DMS53 (cell line): ENCODE measurements around the gene ADAP1.
"Not testable (repeated sequence)": the region's sequence is repeated elsewhere in the genome, so short reads cannot be mapped to it uniquely, and the experiment has no call there.

Source experiments
- DNase-seq: peaks from one replicate; lab custom pipeline; 2025; lab: John Stamatoyannopoulos, UW

ADAP1 gene

DNA sequence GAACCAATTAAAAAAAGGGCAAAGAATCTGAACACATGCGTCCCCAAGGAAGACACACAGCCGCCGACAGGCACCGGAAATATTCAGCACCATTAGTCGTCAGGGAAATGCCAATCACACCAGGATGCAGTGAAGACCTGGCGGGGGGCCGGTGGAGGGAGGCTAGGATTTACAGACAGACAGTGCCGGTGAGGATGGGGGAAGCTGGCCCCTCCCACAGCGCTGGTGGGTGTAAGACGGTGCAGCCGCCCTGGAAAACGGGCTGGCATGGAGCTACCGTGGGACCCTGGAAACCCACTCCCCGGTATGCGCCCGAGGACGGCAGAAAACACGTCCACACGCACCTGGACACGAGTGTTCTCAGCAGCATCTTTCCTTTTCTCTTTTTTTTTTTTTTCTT is 4.8 kb upstream of the ADAP1 start:
- DNase-seq = no peak

DNA sequence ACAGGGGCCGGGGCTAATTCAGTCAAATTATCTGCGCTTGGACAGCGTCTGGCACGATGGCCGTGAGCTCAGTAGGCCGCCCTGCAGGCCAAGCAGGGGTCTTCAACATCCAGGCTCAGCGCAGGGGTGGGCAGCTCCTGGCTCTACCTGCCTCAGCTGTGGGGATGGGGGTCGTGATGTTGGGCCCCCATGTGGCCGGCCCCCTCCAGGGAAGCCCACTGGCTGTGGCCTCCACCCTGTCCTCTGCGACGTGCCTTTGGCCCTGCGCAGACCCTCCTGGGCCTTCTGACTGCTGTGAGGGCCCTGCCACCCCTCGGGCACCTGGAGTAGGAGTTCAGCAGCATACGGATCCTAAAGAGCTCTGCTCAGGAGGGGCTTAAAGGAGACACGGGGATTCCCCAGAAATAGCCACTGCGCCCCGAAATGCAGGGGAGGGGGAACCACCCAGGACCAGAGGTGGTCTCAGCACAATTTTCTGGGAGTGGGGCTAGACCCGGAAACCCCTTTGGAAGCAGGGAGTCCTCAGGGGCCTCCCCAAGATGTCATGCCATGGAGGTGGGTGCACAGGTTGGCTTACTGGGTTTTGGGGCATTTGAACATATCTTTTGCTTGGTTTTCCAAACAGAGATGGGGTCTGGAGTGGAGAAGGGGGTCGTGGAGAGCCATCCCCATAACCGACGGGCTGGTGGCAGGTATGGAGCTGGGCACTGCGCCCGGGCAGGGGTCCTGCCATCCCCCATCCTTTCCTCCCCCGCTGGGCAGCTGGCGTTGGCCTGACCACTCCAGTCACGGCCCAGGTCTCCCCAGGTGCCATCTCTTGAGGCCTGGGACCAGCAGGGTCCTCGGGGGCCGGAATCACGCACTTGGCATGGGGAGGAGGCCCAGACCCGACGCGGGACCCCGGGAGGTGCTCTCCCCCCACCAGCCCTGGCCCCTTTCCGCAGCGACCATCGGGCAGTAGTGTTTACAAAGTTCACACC is 4.0 kb upstream of the ADAP1 start:
- no peak for DNase-seq

- no peak for DNase-seq
Measured at GRCh38 chr7:957418-958220, 3.1 kb upstream of the ADAP1 start.

DNA sequence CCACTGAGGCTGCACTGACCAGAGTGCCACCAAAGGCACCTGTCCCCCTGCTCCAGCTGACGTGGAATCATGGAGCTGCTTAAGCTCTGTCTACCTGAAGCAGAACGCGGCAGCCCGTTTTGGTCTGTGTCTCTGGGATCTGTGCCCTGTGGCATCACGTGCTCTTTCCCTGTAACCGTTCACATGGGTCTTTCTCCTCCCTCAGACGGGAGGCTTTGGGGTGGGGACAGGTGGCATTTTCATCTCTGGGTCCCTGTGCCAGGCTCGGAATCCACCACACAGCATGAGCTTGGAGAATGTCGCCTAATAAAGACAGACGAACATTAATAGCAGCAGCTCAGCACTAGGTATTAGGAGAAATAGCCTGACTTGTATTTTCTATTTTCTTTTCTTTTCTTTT is 1.6 kb upstream of the ADAP1 start:
- peak; percentile 37 for DNase-seq

DNA sequence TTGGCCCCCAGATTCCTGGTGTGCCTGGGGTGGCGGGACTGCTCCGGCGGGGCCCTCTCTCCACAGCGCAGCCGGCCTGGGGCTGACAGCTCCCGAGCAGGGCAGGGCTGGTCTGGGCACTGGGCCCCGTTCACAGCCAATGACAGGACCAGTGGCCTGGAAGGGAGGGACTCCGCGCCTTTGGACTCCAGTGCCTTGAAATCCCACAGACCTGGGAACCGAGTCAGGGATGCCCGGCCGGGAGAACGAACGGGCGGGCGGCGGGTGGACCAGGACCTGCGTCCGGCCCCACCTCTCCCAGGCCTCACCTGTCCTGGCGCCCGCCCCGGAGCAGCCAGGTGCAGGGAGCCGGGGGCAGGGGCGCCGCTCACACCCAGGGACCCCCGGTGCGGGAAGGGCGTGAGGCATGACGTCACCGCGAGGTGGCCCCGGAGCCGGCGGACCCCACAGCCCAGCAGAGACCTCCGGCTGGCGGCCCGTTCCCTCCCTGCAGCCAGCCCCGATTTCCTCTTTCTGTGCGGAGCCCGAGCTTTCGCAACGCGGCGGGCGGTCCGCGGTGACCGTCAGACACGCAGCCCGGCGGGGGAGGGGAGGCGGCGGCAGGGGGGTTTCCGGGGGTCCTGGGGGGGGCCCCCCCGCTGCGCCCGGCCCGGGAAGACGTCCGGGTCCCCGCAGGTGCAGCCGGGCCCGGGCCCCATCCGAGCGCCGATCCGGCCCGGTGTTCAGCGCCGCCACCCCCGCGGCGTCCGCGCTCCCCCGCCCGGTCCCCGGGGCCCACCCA is 743 bp downstream of the ADAP1 start:
- DNase-seq = peak; percentile 78

- no peak for DNase-seq
Measured at GRCh38 chr7:952548-953441, 1.7 kb downstream of the ADAP1 start.

- no peak for DNase-seq
Measured at GRCh38 chr7:951881-952547, 2.5 kb downstream of the ADAP1 start.

GRCh38 chr7:949021-949934 is 5.2 kb downstream of the ADAP1 start:
- DNase-seq = no peak

DNA sequence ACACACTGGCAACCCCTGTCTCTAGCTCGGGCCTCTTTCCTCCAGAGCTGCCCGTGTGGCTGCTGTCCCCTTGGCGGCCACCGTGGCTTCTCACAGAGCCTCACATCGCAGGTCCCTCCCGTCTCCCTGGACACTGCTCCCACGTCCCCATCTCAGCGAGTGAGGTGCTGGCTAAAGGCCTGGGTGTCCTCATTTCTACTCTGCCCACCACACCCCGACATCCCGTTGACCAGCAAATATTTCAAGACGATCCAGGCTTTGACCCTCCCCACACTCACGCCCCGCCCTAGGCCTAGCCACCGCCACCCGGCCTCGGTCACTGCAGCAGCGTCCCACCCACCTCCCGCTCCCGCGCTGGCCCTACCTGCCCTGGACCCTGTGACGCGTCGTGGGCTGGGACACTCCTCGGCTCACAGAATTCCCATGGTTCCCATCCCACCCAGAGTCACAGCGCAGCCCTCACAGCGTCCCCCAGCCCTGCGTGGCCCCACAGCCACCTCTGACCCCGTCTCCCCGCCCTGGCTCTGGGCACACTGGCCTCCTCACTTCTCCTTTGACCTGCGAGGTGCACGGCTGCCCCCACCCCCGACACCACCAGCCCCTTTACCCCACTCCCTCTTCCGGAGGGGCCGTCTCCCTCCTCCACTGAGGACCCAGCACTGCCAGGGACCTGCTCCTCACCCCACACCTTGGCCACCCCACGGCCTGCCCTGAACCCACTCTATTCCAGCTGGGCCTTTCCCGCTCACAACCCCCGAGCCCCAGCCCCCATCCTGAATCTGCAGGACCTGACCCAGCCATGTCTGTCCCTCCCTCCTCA is 6.9 kb downstream of the ADAP1 start:
- no peak for DNase-seq

DNA sequence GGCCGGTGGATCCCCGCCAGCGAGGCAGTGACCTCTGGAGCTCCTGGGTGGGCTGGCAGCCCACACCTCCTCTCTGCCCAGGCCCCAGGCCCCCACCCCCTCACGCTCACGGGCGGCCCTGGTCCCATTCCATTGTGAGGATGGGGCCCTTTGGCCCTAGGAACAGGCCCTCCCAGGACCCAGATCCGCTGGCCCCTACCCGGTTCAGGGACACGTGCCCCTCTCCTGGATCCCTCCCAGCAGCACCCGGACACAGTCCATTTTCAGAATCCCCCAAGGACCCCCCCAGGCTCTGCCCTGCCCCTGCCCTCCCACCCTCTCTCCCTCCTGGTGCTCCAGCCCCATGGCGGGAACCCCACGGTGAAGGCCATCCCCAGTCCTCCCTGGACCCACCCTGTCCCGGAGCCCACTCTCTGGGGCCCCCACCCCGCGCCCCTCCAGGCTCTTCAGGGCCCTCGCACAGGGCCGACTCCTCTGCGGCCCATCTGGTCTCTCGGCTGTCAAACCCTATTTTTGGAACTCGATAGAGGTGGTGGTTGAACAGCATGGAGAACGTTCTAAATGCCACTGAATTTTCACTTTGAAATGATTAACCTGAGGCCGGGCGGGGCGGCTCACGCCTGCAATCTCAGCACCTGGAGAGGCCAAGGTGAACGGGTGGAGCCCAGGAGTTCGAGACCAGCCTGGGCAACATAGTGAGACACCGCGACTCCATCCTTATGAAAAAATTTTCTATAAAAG is 8.1 kb downstream of the ADAP1 start:
- no peak for DNase-seq

- DNase-seq = peak; percentile 98
Measured at GRCh38 chr7:945556-946255, 8.8 kb downstream of the ADAP1 start.

DNA sequence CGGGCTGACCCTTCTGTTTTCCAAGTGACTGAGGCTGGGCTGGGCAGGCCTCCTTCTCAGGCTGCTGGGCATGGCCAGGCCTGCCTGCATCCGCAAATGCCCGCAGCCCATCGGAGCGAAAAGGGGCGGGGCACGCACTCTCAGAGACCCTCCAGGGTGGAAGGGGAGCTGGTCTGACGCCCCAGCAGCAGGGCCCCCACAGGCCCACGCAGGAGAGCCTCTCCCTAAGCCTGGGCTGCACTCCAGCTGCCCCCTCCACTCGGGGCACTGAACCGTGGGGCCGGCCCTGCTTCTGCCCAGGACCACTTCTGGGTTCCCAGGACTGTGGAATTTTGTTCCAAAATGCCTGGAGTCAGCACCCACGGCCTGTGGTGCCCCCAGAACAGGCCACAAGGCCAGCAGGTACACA is 9.3 kb downstream of the ADAP1 start:
- peak; percentile 57 for DNase-seq

- peak; percentile 53 for DNase-seq
Measured at GRCh38 chr7:944744-945143, 9.7 kb downstream of the ADAP1 start.

GRCh38 chr7:943793-944192 is 10.7 kb downstream of the ADAP1 start:
- DNase-seq = not testable (repeated sequence)

DNA sequence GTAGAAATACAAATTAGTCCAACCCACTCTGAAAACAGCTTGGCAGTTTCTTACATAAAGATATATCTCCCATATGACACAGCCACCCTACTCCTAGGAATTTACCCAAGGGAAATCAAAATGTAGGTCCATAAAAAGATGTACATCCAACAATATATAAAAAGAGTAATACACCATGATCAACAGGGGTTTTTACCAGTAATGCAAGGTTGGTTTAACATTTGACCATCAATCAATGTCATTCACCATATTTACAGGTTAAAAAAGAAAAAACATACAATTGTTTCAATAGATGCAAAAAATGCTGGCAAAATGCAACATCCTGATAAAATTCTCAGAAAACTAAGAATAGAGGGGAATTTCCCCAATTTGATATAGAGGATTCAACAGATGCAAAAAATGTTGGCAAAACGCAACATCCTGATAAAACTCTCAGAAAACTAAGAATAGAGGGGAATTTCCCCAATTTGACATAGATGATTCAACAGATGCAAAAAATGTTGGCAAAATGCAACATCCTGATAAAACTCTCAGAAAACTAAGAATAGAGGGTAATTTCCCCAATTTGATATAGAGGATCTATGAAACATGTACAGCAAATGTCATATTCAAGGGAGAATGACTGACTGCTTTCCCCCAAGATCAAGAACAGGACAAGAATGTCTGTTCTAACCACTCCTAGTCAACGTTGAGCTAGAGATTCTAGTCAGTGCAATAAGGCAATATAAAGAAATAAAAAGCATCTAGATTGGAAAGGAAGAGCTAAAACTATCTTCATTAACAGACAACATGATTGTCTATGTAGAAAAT is 13.7 kb downstream of the ADAP1 start:
- DNase-seq = no peak

DNA sequence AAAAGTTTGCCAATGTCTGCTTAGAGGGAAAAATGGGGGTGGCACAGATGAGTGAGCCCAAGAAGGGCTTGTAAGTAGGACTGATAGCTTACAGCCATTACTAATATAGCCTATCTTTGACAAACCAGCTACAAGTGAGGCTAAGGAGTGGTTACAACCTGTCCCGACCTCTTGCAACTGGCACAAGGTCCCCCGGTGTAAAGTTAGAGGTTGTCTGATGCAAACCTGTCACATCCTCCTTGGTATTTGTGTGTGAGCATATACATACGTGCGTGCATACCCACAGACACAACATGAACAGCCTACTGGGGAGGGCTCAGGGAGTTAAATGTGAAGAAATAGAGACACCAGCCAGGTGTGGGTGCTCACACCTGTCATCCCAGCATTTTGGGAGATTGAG is 14.6 kb downstream of the ADAP1 start:
- no peak for DNase-seq
